H9 (cell line): Measurements from ENCODE around the gene DCST2. TPM values are rescaled to one million over a fixed set of nuclear protein-coding genes. Genes with fewer than 3 reads are reported as not detected.

Experiments
- DNase-seq: peaks from one replicate; pipeline ENCODE4 v3.0.0-alpha.2; 2017
- H2AFZ ChIP-seq: one replicate; pipeline ENCODE4 v1.6.1; 2013; ENCODE audit warnings: mild to moderate bottlenecking, low read length, control low read depth, moderate library complexity
- H2AK5ac ChIP-seq: 2 replicates; pipeline ENCODE4 v1.6.1; 2013; ENCODE audit warnings: low read length, control low read depth, mixed read lengths; ENCODE audit not compliant: insufficient read length
- H2BK120ac ChIP-seq: one replicate; pipeline ENCODE4 v1.6.1; 2013; ENCODE audit warnings: low read depth, mild to moderate bottlenecking, low read length, control low read depth, inconsistent platforms; ENCODE audit not compliant: poor library complexity, severe bottlenecking
- H2BK12ac ChIP-seq: 2 replicates; pipeline ENCODE4 v1.6.1; 2013; ENCODE audit warnings: low read length, control low read depth, mixed read lengths, low read depth; ENCODE audit not compliant: insufficient read length
- H2BK15ac ChIP-seq: 2 replicates; pipeline ENCODE4 v1.6.1; 2013; ENCODE audit warnings: low read depth, low read length, control low read depth
- H2BK20ac ChIP-seq: one replicate; pipeline ENCODE4 v1.6.1; 2013; ENCODE audit warnings: low read depth, mild to moderate bottlenecking, low read length, control low read depth, inconsistent platforms; ENCODE audit not compliant: poor library complexity, severe bottlenecking
- H2BK5ac ChIP-seq: 2 replicates; pipeline ENCODE4 v1.6.1; 2013; ENCODE audit warnings: low read length, control low read depth, mixed read lengths; ENCODE audit not compliant: insufficient read length
- H3K14ac ChIP-seq: 2 replicates; pipeline ENCODE4 v1.6.1; 2013; ENCODE audit warnings: low read length, control low read depth; ENCODE audit not compliant: insufficient read depth
- H3K18ac ChIP-seq: 2 replicates; pipeline ENCODE4 v1.6.1; 2013; ENCODE audit warnings: low read depth, mild to moderate bottlenecking, mixed read lengths, low read length, control low read depth; ENCODE audit not compliant: insufficient read length
- H3K23ac ChIP-seq: 2 replicates; pipeline ENCODE4 v1.6.1; 2013; ENCODE audit warnings: low read length, control low read depth, mixed read lengths, low read depth; ENCODE audit not compliant: insufficient read length
- H3K23me2 ChIP-seq: 2 replicates; pipeline ENCODE4 v1.6.1; 2013; ENCODE audit warnings: low read depth, mild to moderate bottlenecking, mixed read lengths, low read length, control low read depth; ENCODE audit not compliant: insufficient read length, poor library complexity, severe bottlenecking
- H3K27ac ChIP-seq: 2 replicates; pipeline ENCODE4 v1.5.1; 2013; ENCODE audit warnings: low read length, control low read depth, mixed read lengths, low read depth; ENCODE audit not compliant: insufficient read length
- H3K27me3 ChIP-seq: 2 replicates; pipeline ENCODE4 v1.6.1; 2013; ENCODE audit warnings: low read length, control low read depth, inconsistent platforms; ENCODE audit not compliant: insufficient read depth
- H3K4ac ChIP-seq: 2 replicates; pipeline ENCODE4 v1.6.1; 2013; ENCODE audit warnings: low read depth, mild to moderate bottlenecking, control low read depth, inconsistent platforms, low read length, moderate library complexity
- H3K4me1 ChIP-seq: 2 replicates; pipeline ENCODE4 v1.6.1; 2013; ENCODE audit warnings: low read length, control low read depth, inconsistent platforms; ENCODE audit not compliant: insufficient read depth
- H3K4me2 ChIP-seq: 2 replicates; pipeline ENCODE4 v1.6.1; 2013; ENCODE audit warnings: low read length, control low read depth, mixed read lengths; ENCODE audit not compliant: insufficient read length, insufficient read depth
- H3K56ac ChIP-seq: 2 replicates; pipeline ENCODE4 v1.6.1; 2013; ENCODE audit warnings: low read depth, mild to moderate bottlenecking, mixed read lengths, low read length, control low read depth; ENCODE audit not compliant: insufficient read length
- H3K79me1 ChIP-seq: 2 replicates; pipeline ENCODE4 v1.6.1; 2013; ENCODE audit warnings: low read depth, mild to moderate bottlenecking, moderate library complexity, low read length, control low read depth, inconsistent platforms; ENCODE audit not compliant: insufficient read depth, poor library complexity, severe bottlenecking
- H3K79me2 ChIP-seq: 2 replicates; pipeline ENCODE4 v1.6.1; 2013; ENCODE audit warnings: low read length, control low read depth, inconsistent platforms; ENCODE audit not compliant: insufficient read depth
- H3K9ac ChIP-seq: 2 replicates; pipeline ENCODE4 v1.6.1; 2013; ENCODE audit warnings: low read length, control low read depth, mixed read lengths; ENCODE audit not compliant: insufficient read length; ENCODE audit errors: extremely low read depth
- H3K9me3 ChIP-seq: one replicate; pipeline ENCODE4 v1.6.1; 2013; ENCODE audit warnings: low read depth, low read length, inconsistent platforms; ENCODE audit not compliant: control insufficient read depth
- H3T11ph ChIP-seq: one replicate; pipeline ENCODE4 v1.6.1; 2013; ENCODE audit warnings: mild to moderate bottlenecking, low read length, control low read depth, inconsistent platforms
- H4K20me1 ChIP-seq: one replicate; pipeline ENCODE4 v1.6.1; 2013; ENCODE audit not compliant: control insufficient read depth, insufficient read length, insufficient read depth
- H4K5ac ChIP-seq: 2 replicates; pipeline ENCODE4 v1.6.1; 2013; ENCODE audit warnings: low read depth, mild to moderate bottlenecking, mixed read lengths, low read length, control low read depth; ENCODE audit not compliant: insufficient read length
- H4K8ac ChIP-seq: replicated peaks from 2 replicates; pipeline ENCODE4 v1.6.1; 2013; ENCODE audit warnings: low read length, control low read depth, mixed read lengths, low read depth; ENCODE audit not compliant: insufficient read length
- H4K91ac ChIP-seq: 2 replicates; pipeline ENCODE4 v1.6.1; 2013; ENCODE audit warnings: low read depth, mild to moderate bottlenecking, moderate library complexity, mixed read lengths, low read length, control low read depth; ENCODE audit not compliant: insufficient read length
- H3K27ac Mint-ChIP-seq, 3 experiments: 2 replicates in 2 of 3; 3 replicates in 1 of 3; pipeline ENCODE4 v1.8.0; 2020 to 2021; ENCODE audit warnings: mixed read lengths in 3 of 3, mild to moderate bottlenecking in 1 of 3, moderate library complexity in 1 of 3
- H3K27me3 Mint-ChIP-seq: 2 replicates; pipeline ENCODE4 v1.8.0; 2021; ENCODE audit warnings: low read depth, mild to moderate bottlenecking, moderate library complexity, mixed read lengths
- H3K36me3 Mint-ChIP-seq, 3 experiments: 2 replicates in 2 of 3; 3 replicates in 1 of 3; pipeline ENCODE4 v1.8.0; 2020 to 2021; ENCODE audit warnings: low read depth in 3 of 3, mixed read lengths in 3 of 3; ENCODE audit not compliant: insufficient read depth in 1 of 3
- H3K4me1 Mint-ChIP-seq, 2 experiments: 2 replicates each; pipeline ENCODE4 v1.8.0; 2020; ENCODE audit warnings: mixed read lengths in 2 of 2
- H3K4me3 Mint-ChIP-seq, 2 experiments: 2 replicates in 1 of 2; 3 replicates in 1 of 2; pipeline ENCODE4 v1.8.0; 2020 to 2021; ENCODE audit warnings: mild to moderate bottlenecking in 2 of 2, mixed read lengths in 2 of 2, moderate library complexity in 1 of 2
- H3K9me3 Mint-ChIP-seq, 2 experiments: 2 replicates in 1 of 2; 3 replicates in 1 of 2; pipeline ENCODE4 v1.8.0; 2020; ENCODE audit warnings: mild to moderate bottlenecking in 2 of 2, mixed read lengths in 2 of 2, moderate library complexity in 1 of 2
- WGBS: extraction: QIAGEN DNeasy Blood & Tissue Kit; methylation state at CpG from one replicate; pipeline ENCODE4 v1.1.7; 2013; ENCODE audit warnings: missing lambda C conversion rate, low lambda C conversion rate, mixed read lengths; ENCODE audit not compliant: insufficient read length; ENCODE audit errors: extremely low coverage; 5-methylcytosine and 5-hydroxymethylcytosine counted together
- total RNA-seq: library from RNA; stranded (reverse); gene quantifications from 2 replicates; pipeline ENCODE4 v1.2.1, GENCODE V29; 2021
- TF ChIP-seq, protein P1 (sequence below): fragments of 200-600 bp; sonication (generic); conservative IDR thresholded peaks from 3 replicates; pipeline ENCODE4 v1.8.0; 2021; ENCODE audit warnings: antibody characterized with exemption, mild to moderate bottlenecking

Gene DCST2
- total RNA-seq, 1 experiment from 2014 or later: 0.35 TPM

DNA sequence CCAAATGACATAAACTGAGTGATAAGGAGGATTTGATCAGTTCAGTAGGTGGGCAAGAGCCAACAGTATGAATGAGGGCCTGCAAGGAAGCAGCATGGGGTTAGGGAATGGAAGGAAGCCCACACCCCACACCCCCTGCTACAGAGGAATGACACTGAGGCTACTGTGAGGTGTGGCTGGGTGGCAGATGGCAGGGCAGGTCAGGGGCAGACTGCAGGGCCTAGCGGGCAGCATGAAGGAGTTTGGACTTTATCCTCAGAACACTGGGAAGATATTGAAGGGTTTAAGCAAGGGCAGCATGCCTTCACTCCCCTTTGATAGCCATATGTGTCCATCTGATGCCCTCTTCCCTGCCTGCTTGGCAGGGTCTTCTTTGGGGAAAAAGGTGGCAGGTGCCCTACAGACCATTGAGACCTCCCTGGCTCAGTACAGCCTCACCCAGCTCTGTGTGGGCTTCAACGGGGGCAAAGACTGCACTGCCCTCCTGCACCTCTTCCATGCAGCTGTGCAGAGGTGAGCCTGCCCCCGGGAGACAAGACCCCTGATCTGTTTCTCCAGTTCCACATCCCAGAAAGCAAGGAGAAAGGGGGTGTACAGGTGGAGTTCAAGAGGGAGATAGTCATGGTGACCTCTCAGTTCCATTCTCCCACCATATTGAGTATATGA lies 44.3 kb downstream of the DCST2 start:
- Histone ChIP-seq H2BK20ac (no peak overlapping the region), H3K23me2 (no peaks in the 10 kb centered on the region), H2BK5ac (no peak overlapping the region), H3K79me1 (peaks cover 2% of the 10 kb centered on the region), H4K91ac (no peak overlapping the region), H4K5ac (no peak overlapping the region), H3K9me3 (no peaks in the 10 kb centered on the region), H3T11ph (no peak overlapping the region), H3K9ac (no peak overlapping the region), H4K8ac (no peak overlapping the region), H3K18ac (no peak overlapping the region), H3K4me1 (no peaks in the 10 kb centered on the region; the same call in 1 of the 2 replicates), H3K4ac (no peak overlapping the region), H2BK120ac (no peak overlapping the region), H3K23ac (no peak overlapping the region), H4K20me1 (no peaks in the 10 kb centered on the region), H3K27me3 (no peaks in the 10 kb centered on the region), H2BK15ac (no peak overlapping the region), H3K27ac (no peak overlapping the region), H3K14ac (no peak overlapping the region), H2AK5ac (no peak overlapping the region), H3K4me2 (no peak overlapping the region), H3K56ac (no peak overlapping the region), H3K79me2 (peaks cover 2% of the 10 kb centered on the region; the same call in 1 of the 2 replicates), H2AFZ (no peak overlapping the region), H2BK12ac (no peak overlapping the region)
- no peak for DNase-seq
- Mint-ChIP-seq H3K4me1 (peaks cover 10 to 14% of the 10 kb centered on the region in 2 experiments; a peak in 3 of 4 replicates), H3K36me3 (peaks cover 34 to 58% (median 52%) of the 10 kb centered on the region in 3 experiments), H3K27me3 (no peaks in the 10 kb centered on the region), H3K4me3 (no peak overlapping the region), H3K9me3 (no peaks in the 10 kb centered on the region), H3K27ac (no peak overlapping the region; a peak in 1 of 7 replicates)
- no CpG with 5 or more reads among the region's 3 CpGs for WGBS
- TF ChIP-seq, protein P1, sequence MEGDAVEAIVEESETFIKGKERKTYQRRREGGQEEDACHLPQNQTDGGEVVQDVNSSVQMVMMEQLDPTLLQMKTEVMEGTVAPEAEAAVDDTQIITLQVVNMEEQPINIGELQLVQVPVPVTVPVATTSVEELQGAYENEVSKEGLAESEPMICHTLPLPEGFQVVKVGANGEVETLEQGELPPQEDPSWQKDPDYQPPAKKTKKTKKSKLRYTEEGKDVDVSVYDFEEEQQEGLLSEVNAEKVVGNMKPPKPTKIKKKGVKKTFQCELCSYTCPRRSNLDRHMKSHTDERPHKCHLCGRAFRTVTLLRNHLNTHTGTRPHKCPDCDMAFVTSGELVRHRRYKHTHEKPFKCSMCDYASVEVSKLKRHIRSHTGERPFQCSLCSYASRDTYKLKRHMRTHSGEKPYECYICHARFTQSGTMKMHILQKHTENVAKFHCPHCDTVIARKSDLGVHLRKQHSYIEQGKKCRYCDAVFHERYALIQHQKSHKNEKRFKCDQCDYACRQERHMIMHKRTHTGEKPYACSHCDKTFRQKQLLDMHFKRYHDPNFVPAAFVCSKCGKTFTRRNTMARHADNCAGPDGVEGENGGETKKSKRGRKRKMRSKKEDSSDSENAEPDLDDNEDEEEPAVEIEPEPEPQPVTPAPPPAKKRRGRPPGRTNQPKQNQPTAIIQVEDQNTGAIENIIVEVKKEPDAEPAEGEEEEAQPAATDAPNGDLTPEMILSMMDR: no peak
